A549 (cell line): Measurements from ENCODE around the gene P4HA1. TPM values are rescaled to one million over a fixed set of nuclear protein-coding genes. Genes with fewer than 3 reads are reported as not detected.
A peak's percentile ranks its signal among the peaks of the same experiment; 100 is the strongest.

Experiments
- ATAC-seq, 2 experiments: fragments of 200-7000 bp in 1 of 2; fragments of >200 bp in 1 of 2; cut with Nextera tagmentation in 1 of 2; cut with Tn5 transposase in 1 of 2; 3 replicates each; pipeline versions ENCODE4 v1.8.0 to v1.9.1; 2018 to 2020; ENCODE audit warnings: mild to moderate bottlenecking in 1 of 2, moderate library complexity in 1 of 2
- CTCF ChIA-PET: fragments of 300-600 bp; sonication (Branson Sonifier 250); formaldehyde crosslinking; extraction: SDS; loops from one replicate; lab custom pipeline; 2021; ENCODE audit warnings: antibody characterized with exemption, inconsistent platforms; lab: Yijun Ruan, JAX
- POLR2A ChIA-PET: fragments of 350-600 bp; formaldehyde crosslinking; extraction: SDS; loops from one replicate; lab custom pipeline; 2021; ENCODE audit warnings: antibody characterized with exemption, inconsistent platforms; lab: Yijun Ruan, JAX
- DNase-seq, 2 experiments: peaks; one replicate each; pipeline versions ENCODE4 v3.0.0 to v3.0.0-alpha.2; 2011 to 2016; ENCODE audit warnings: low read depth in 1 of 2, low spot score in 1 of 2
- FAIRE-seq: peaks from 2 replicates; lab custom pipeline; 2011; peaks lifted over from hg19 to GRCh38; lab: Jason Lieb, UNC
- H3K27ac ChIP-seq, 2 experiments: fragments of >200 bp; sonication (Bioruptor Twin); formaldehyde crosslinking; 3 replicates each; pipeline ENCODE4 v1.5.1; 2016 to 2017
- H3K4me1 ChIP-seq: fragments of >200 bp; sonication (Bioruptor Twin); formaldehyde crosslinking; 3 replicates; pipeline ENCODE4 v1.6.1; 2016
- H3K4me2 ChIP-seq: fragments of >200 bp; sonication (Bioruptor Twin); formaldehyde crosslinking; 3 replicates; pipeline ENCODE4 v1.6.1; 2016
- H3K4me3 ChIP-seq: fragments of >200 bp; sonication (Bioruptor Twin); formaldehyde crosslinking; 3 replicates; pipeline ENCODE4 v1.5.1; 2016
- H3K9me3 ChIP-seq: fragments of >200 bp; sonication (Bioruptor Twin); formaldehyde crosslinking; 3 replicates; pipeline ENCODE4 v1.6.1; 2016
- CBX2 ChIP-seq: fragments of 200-600 bp; sonication (generic); IDR thresholded peaks from 2 replicates; pipeline ENCODE4 v1.6.1; 2016; ENCODE audit warnings: low read depth, mild to moderate bottlenecking, borderline replicate concordance
- CEBPB ChIP-seq, 2 experiments: fragments of >200 bp in 1 of 2; sonication (Bioruptor Twin) in 1 of 2; formaldehyde crosslinking in 1 of 2; IDR thresholded peaks; 2 replicates each; pipeline ENCODE4 v1.6.1; 2012 to 2016
- ESRRA ChIP-seq: fragments of 150-350 bp; IDR thresholded peaks from 2 replicates; pipeline ENCODE4 v1.6.1; 2014; ENCODE audit warnings: mild to moderate bottlenecking, low read length, borderline replicate concordance
- GATA3 ChIP-seq: IDR thresholded peaks from 2 replicates; pipeline ENCODE4 v1.6.1; 2012; ENCODE audit warnings: borderline replicate concordance
- HES2 ChIP-seq: fragments of >200 bp; sonication (Bioruptor Twin); formaldehyde crosslinking; IDR thresholded peaks from 2 replicates; pipeline ENCODE4 v1.6.1; 2016
- HEYL ChIP-seq: fragments of 250-450 bp; sonication (Bioruptor Pico); IDR thresholded peaks from 2 replicates; pipeline ENCODE4 v1.8.0; 2021; ENCODE audit warnings: mild to moderate bottlenecking, moderate library complexity
- HOXB5 ChIP-seq: fragments of 250-450 bp; sonication (Bioruptor Pico); IDR thresholded peaks from 2 replicates; pipeline ENCODE4 v1.5.0; 2020; ENCODE audit warnings: mild to moderate bottlenecking, moderate library complexity
- JUNB ChIP-seq: fragments of >200 bp; sonication (Bioruptor Twin); formaldehyde crosslinking; IDR thresholded peaks from 2 replicates; pipeline ENCODE4 v1.6.1; 2016
- KDM1A ChIP-seq: fragments of 200-600 bp; sonication (generic); IDR thresholded peaks from 2 replicates; pipeline ENCODE4 v1.6.1; 2016; ENCODE audit warnings: low read depth, mild to moderate bottlenecking
- KDM5A ChIP-seq: fragments of 200-600 bp; sonication (generic); IDR thresholded peaks from 2 replicates; pipeline ENCODE4 v1.6.1; 2016; ENCODE audit warnings: antibody characterized with exemption, mild to moderate bottlenecking
- MAFK ChIP-seq: fragments of 450-650 bp; IDR thresholded peaks from 2 replicates; pipeline ENCODE4 v1.6.1; 2014; ENCODE audit not compliant: partially characterized antibody
- MYC ChIP-seq: IDR thresholded peaks from 2 replicates; pipeline ENCODE4 v1.6.1; 2012; ENCODE audit warnings: mild to moderate bottlenecking, inconsistent platforms, low read length, improper control_type of control experiment, borderline replicate concordance
- NFE2L2 ChIP-seq: fragments of 150-350 bp; conservative IDR thresholded peaks from 2 replicates; pipeline ENCODE4 v1.6.1; 2014; ENCODE audit warnings: low read length
- NR3C1 ChIP-seq: fragments of >200 bp; sonication (Bioruptor Twin); formaldehyde crosslinking; IDR thresholded peaks from 3 replicates; pipeline ENCODE4 v1.6.1; 2017
- PHF8 ChIP-seq: fragments of 200-600 bp; sonication (generic); IDR thresholded peaks from 2 replicates; pipeline ENCODE4 v1.6.1; 2016; ENCODE audit warnings: low read depth, mild to moderate bottlenecking, antibody characterized with exemption, moderate library complexity, borderline replicate concordance
- REST ChIP-seq: fragments of 200-600 bp; sonication (generic); IDR thresholded peaks from 2 replicates; pipeline ENCODE4 v1.6.1; 2016; ENCODE audit warnings: antibody characterized with exemption, mild to moderate bottlenecking, moderate library complexity
- TP53 ChIP-seq: fragments of 250-450 bp; sonication (Bioruptor Pico); IDR thresholded peaks from 2 replicates; pipeline ENCODE4 v1.5.0; 2021; ENCODE audit warnings: mild to moderate bottlenecking, moderate library complexity
- ZFP36 ChIP-seq: fragments of 450-650 bp; IDR thresholded peaks from 2 replicates; pipeline ENCODE4 v1.6.1; 2014; ENCODE audit warnings: borderline replicate concordance; ENCODE audit not compliant: partially characterized antibody
- ZSCAN20 ChIP-seq: fragments of 250-450 bp; sonication (Bioruptor Pico); IDR thresholded peaks from 2 replicates; pipeline ENCODE4 v1.8.0; 2022; ENCODE audit warnings: mild to moderate bottlenecking, moderate library complexity
- WGBS: methylation state at CpG from one replicate; pipeline ENCODE4 v1.1.6; 2017; ENCODE audit errors: missing lambda C conversion rate; 5-methylcytosine and 5-hydroxymethylcytosine counted together
- polyA plus RNA-seq, 4 experiments: library from polyadenylated mRNA; depleted of rRNA in 3 of 4; stranded (reverse); fragments of >200 nt; fragmentation: RNase III in 1 of 4; extraction: RNeasy Plus Mini Kit Qiagen cat#74134 plus additional on column Dnase treatment in 1 of 4; gene quantifications; 2 replicates in 3 of 4; 3 replicates in 1 of 4; pipeline ENCODE4 v1.2.3, GENCODE V29; 2011 to 2017
- TF ChIP-seq, protein P1 (sequence below): fragments of >200 bp; sonication (Bioruptor Twin); formaldehyde crosslinking; IDR thresholded peaks from 3 replicates; pipeline ENCODE4 v1.5.1; 2016
- TF ChIP-seq, protein P2 (sequence below): IDR thresholded peaks from 2 replicates; pipeline ENCODE4 v1.6.1; 2012
- TF ChIP-seq, protein P3 (sequence below): fragments of 450-650 bp; IDR thresholded peaks from 2 replicates; pipeline ENCODE4 v1.6.1; 2014; ENCODE audit warnings: antibody characterized with exemption
- TF ChIP-seq, protein P4 (sequence below): fragments of 150-350 bp; IDR thresholded peaks from 2 replicates; pipeline ENCODE4 v1.6.1; 2014; ENCODE audit warnings: low read depth, mild to moderate bottlenecking, low read length
- TF ChIP-seq, protein P5 (sequence below): fragments of >200 bp; sonication (Bioruptor Twin); formaldehyde crosslinking; IDR thresholded peaks from 3 replicates; pipeline ENCODE4 v1.6.1; 2016

P4HA1 gene
- polyA plus RNA-seq, 2 of the 4 experiments (the other 2 are of a cell fraction), result 23.7 to 49.0 TPM

- ChIA-PET CTCF (interaction anchor here (2.0 kb wide), 1 partner anchor 32 kb away, joined by 7 read pairs; no protein-coding TSS in a partner anchor), POLR2A (no interaction called here)
- H3K27ac ChIP-seq, result no peak overlapping the region
- H3K4me1 ChIP-seq, result peaks cover 3% of the 10 kb centered on the region; the same call in 2 of the 3 replicates
- DNase-seq (no peak), ATAC-seq (peak in 1 of 2 experiments; percentile 21; a peak in 2 of 6 replicates)
- H3K9me3 ChIP-seq, result no peaks in the 10 kb centered on the region
- WGBS, result 96% methylated on average over 2 of the region's 2 CpGs
- TF ChIP-seq REST (no peak), GATA3 (no peak), ZSCAN20 (CRISPR knock-in tag) (no peak), JUNB (no peak), MAFK (no peak), ESRRA (no peak), HEYL (CRISPR knock-in tag) (no peak), CBX2 (no peak), CEBPB (IDR thresholded peaks at IDR 0.05) (no peak), TP53 (CRISPR knock-in tag) (no peak)
- TF ChIP-seq, protein P1, sequence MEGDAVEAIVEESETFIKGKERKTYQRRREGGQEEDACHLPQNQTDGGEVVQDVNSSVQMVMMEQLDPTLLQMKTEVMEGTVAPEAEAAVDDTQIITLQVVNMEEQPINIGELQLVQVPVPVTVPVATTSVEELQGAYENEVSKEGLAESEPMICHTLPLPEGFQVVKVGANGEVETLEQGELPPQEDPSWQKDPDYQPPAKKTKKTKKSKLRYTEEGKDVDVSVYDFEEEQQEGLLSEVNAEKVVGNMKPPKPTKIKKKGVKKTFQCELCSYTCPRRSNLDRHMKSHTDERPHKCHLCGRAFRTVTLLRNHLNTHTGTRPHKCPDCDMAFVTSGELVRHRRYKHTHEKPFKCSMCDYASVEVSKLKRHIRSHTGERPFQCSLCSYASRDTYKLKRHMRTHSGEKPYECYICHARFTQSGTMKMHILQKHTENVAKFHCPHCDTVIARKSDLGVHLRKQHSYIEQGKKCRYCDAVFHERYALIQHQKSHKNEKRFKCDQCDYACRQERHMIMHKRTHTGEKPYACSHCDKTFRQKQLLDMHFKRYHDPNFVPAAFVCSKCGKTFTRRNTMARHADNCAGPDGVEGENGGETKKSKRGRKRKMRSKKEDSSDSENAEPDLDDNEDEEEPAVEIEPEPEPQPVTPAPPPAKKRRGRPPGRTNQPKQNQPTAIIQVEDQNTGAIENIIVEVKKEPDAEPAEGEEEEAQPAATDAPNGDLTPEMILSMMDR, result no peak
- TF ChIP-seq, all 56 proteins: peak for 0
- no peak overlapping the region for H3K4me2 ChIP-seq
- no peak for FAIRE-seq
- H3K4me3 ChIP-seq, result no peak overlapping the region
These were observed 29.7 kb upstream of the P4HA1 start for GRCh38 chr10:73126343-73126742.

GRCh38 chr10:73119952-73120351 lies 23.3 kb upstream of the P4HA1 start:
- no peak for FAIRE-seq
- no peak overlapping the region for H3K4me3 ChIP-seq
- TF ChIP-seq NR3C1 (no peak), KDM5A (no peak), GATA3 (no peak), HES2 (no peak), PHF8 (no peak), KDM1A (no peak), ZFP36 (no peak), NFE2L2 (no peak), MYC (no peak), HOXB5 (CRISPR knock-in tag) (no peak)
- TF ChIP-seq, protein P2, sequence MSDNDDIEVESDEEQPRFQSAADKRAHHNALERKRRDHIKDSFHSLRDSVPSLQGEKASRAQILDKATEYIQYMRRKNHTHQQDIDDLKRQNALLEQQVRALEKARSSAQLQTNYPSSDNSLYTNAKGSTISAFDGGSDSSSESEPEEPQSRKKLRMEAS, result no peak
- TF ChIP-seq, protein P3, sequence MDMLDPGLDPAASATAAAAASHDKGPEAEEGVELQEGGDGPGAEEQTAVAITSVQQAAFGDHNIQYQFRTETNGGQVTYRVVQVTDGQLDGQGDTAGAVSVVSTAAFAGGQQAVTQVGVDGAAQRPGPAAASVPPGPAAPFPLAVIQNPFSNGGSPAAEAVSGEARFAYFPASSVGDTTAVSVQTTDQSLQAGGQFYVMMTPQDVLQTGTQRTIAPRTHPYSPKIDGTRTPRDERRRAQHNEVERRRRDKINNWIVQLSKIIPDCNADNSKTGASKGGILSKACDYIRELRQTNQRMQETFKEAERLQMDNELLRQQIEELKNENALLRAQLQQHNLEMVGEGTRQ, result no peak
- TF ChIP-seq, protein P4, sequence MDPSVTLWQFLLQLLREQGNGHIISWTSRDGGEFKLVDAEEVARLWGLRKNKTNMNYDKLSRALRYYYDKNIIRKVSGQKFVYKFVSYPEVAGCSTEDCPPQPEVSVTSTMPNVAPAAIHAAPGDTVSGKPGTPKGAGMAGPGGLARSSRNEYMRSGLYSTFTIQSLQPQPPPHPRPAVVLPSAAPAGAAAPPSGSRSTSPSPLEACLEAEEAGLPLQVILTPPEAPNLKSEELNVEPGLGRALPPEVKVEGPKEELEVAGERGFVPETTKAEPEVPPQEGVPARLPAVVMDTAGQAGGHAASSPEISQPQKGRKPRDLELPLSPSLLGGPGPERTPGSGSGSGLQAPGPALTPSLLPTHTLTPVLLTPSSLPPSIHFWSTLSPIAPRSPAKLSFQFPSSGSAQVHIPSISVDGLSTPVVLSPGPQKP, result no peak
- TF ChIP-seq, protein P5, sequence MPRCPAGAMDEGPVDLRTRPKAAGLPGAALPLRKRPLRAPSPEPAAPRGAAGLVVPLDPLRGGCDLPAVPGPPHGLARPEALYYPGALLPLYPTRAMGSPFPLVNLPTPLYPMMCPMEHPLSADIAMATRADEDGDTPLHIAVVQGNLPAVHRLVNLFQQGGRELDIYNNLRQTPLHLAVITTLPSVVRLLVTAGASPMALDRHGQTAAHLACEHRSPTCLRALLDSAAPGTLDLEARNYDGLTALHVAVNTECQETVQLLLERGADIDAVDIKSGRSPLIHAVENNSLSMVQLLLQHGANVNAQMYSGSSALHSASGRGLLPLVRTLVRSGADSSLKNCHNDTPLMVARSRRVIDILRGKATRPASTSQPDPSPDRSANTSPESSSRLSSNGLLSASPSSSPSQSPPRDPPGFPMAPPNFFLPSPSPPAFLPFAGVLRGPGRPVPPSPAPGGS, result no peak
- DNase-seq, result no peak
- CTCF ChIA-PET, result no interaction called here
- ATAC-seq, result no peak
- H3K9me3 ChIP-seq, result no peaks in the 10 kb centered on the region
- POLR2A ChIA-PET, result no interaction called here
- WGBS, result 93% methylated on average over 4 of the region's 4 CpGs
- H3K4me1 ChIP-seq, result peaks cover 16% of the 10 kb centered on the region
- H3K4me2 ChIP-seq, result no peak overlapping the region
- no peak overlapping the region; a peak in 1 of 6 replicates for H3K27ac ChIP-seq
